A549 (cell line): Measurements from ENCODE around the gene PCED1A.

Experiments used
- BHLHE40 ChIP-seq: IDR thresholded peaks from 2 replicates; pipeline ENCODE4 v1.6.1; 2012; ENCODE audit warnings: low read depth, low read length, inconsistent platforms
- CBX2 ChIP-seq: fragments of 200-600 bp; sonication (generic); IDR thresholded peaks from 2 replicates; pipeline ENCODE4 v1.6.1; 2016; ENCODE audit warnings: low read depth, mild to moderate bottlenecking, borderline replicate concordance
- HEYL ChIP-seq: fragments of 250-450 bp; sonication (Bioruptor Pico); IDR thresholded peaks from 2 replicates; pipeline ENCODE4 v1.8.0; 2021; ENCODE audit warnings: mild to moderate bottlenecking, moderate library complexity
- POLR2A ChIP-seq: IDR thresholded peaks from 2 replicates; pipeline ENCODE4 v1.6.1; 2012; ENCODE audit warnings: mild to moderate bottlenecking, low read length
- POLR2AphosphoS2 ChIP-seq: conservative IDR thresholded peaks from 2 replicates; pipeline ENCODE4 v1.6.1; 2012; ENCODE audit warnings: low read length, improper control_type of control experiment, inconsistent platforms
- RAD21 ChIP-seq, 2 experiments: fragments of >200 bp in 1 of 2; sonication (Bioruptor Twin) in 1 of 2; formaldehyde crosslinking in 1 of 2; IDR thresholded peaks in 1 of 2; conservative IDR thresholded peaks in 1 of 2; 2 replicates in 1 of 2; 3 replicates in 1 of 2; pipeline ENCODE4 v1.6.1; 2012 to 2018; ENCODE audit warnings: inconsistent platforms in 1 of 2
- RARB ChIP-seq: fragments of 250-450 bp; sonication (Bioruptor Pico); IDR thresholded peaks from 2 replicates; pipeline ENCODE4 v1.8.0; 2021; ENCODE audit warnings: mild to moderate bottlenecking, moderate library complexity
- RFX5 ChIP-seq: fragments of 450-650 bp; IDR thresholded peaks from 2 replicates; pipeline ENCODE4 v1.7.1; 2014; ENCODE audit warnings: antibody characterized with exemption, mild to moderate bottlenecking, moderate library complexity
- ZFP36 ChIP-seq: fragments of 450-650 bp; IDR thresholded peaks from 2 replicates; pipeline ENCODE4 v1.6.1; 2014; ENCODE audit warnings: borderline replicate concordance; ENCODE audit not compliant: partially characterized antibody
- TF ChIP-seq, protein P1 (sequence below): fragments of 150-350 bp; IDR thresholded peaks from 2 replicates; pipeline ENCODE4 v1.6.1; 2014; ENCODE audit warnings: low read depth, mild to moderate bottlenecking, low read length
- TF ChIP-seq, protein P2 (sequence below): fragments of >200 bp; sonication (Bioruptor Twin); formaldehyde crosslinking; IDR thresholded peaks from 3 replicates; pipeline ENCODE4 v1.5.1; 2016

DNA sequence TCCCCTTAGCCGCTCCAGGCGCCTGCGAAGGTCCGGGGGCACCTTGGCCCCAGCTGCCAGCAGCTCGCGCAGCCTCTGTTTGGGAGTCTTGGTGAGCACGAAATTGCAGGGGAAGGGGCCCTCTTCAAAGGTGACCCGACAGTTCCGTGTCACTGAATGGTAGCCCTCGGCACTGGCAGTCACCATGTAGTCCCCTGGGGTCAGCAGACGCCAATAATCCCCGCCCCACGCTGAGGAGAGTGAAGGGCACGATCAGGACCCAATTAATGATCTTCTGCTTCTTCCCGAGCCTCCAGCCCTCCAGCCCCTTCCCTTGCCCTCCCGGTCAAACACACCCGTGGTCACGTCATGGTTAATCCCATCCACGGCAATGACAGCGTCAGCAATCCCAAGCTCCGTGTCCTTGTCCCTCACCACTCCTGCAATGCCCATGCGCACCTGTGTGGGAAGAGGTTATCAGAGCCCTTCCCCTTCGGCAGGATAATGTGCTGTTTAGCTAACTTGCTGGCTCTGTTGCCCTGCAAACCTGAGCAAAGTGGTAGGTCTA lies 46.2 kb downstream of the PCED1A start:
- TF ChIP-seq RAD21 (conservative IDR thresholded peaks at IDR 0.05 in 1 of 2, IDR thresholded peaks at IDR 0.05 in 1 of 2) (no peak), POLR2A (no peak), HEYL (no peak), RARB (CRISPR knock-in tag) (no peak), POLR2AphosphoS2 (no peak), CBX2 (no peak), RFX5 (no peak), BHLHE40 (no peak), ZFP36 (no peak)
- TF ChIP-seq, protein P1, sequence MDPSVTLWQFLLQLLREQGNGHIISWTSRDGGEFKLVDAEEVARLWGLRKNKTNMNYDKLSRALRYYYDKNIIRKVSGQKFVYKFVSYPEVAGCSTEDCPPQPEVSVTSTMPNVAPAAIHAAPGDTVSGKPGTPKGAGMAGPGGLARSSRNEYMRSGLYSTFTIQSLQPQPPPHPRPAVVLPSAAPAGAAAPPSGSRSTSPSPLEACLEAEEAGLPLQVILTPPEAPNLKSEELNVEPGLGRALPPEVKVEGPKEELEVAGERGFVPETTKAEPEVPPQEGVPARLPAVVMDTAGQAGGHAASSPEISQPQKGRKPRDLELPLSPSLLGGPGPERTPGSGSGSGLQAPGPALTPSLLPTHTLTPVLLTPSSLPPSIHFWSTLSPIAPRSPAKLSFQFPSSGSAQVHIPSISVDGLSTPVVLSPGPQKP = no peak
- TF ChIP-seq, protein P2, sequence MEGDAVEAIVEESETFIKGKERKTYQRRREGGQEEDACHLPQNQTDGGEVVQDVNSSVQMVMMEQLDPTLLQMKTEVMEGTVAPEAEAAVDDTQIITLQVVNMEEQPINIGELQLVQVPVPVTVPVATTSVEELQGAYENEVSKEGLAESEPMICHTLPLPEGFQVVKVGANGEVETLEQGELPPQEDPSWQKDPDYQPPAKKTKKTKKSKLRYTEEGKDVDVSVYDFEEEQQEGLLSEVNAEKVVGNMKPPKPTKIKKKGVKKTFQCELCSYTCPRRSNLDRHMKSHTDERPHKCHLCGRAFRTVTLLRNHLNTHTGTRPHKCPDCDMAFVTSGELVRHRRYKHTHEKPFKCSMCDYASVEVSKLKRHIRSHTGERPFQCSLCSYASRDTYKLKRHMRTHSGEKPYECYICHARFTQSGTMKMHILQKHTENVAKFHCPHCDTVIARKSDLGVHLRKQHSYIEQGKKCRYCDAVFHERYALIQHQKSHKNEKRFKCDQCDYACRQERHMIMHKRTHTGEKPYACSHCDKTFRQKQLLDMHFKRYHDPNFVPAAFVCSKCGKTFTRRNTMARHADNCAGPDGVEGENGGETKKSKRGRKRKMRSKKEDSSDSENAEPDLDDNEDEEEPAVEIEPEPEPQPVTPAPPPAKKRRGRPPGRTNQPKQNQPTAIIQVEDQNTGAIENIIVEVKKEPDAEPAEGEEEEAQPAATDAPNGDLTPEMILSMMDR = no peak
